ENCODE results near the gene NRXN2.

The NRXN2 gene

GRCh38 chr11:64571410-64572091 is 151.4 kb downstream of the NRXN2 start:
- Histone ChIP-seq H3K27ac (ENCODE audit: low read depth, low read length, poor library complexity, severe bottlenecking) (no peak overlapping the region), H3K9ac (ENCODE audit: low read length) (no peak overlapping the region), H4K20me1 (ENCODE audit: insufficient read depth, low read length) (no peaks in the 10 kb centered on the region), H3K4me2 (ENCODE audit: low read length) (no peak overlapping the region), H3F3A (ENCODE audit: insufficient read depth, low read length) (no peaks in the 10 kb centered on the region), H3K36me3 (ENCODE audit: insufficient read depth, low read length) (no peaks in the 10 kb centered on the region), H3K4me3 (ENCODE audit: low read depth, low read length, poor library complexity, severe bottlenecking) (no peak overlapping the region), H2AFZ (ENCODE audit: low read length) (no peak overlapping the region), H3K9me3 (ENCODE audit: low read length) (no peaks in the 10 kb centered on the region), H3K79me2 (ENCODE audit: insufficient read depth, low read length) (no peaks in the 10 kb centered on the region), H3K4me1 (ENCODE audit: insufficient read depth, low read length, severe bottlenecking) (peaks cover 4% of the 10 kb centered on the region), H3K27me3 (ENCODE audit: insufficient read depth, low read length) (peaks cover 4% of the 10 kb centered on the region; the same call in 1 of the 2 replicates), H3K9me2 (ENCODE audit: low read depth, low read length) (no peaks in the 10 kb centered on the region)
- TF ChIP-seq EZH2 (IDR thresholded peaks at IDR 0.05; ENCODE audit: borderline replicate concordance, low read length) (no peak), CTCF (IDR thresholded peaks at IDR 0.05; ENCODE audit: low read length) (no peak)

- peaks cover 9% of the 10 kb centered on the region for H3K4me1 ChIP-seq (ENCODE audit: insufficient read depth, low read length, severe bottlenecking)
- H3K36me3 ChIP-seq (ENCODE audit: insufficient read depth, low read length): no peaks in the 10 kb centered on the region
- H3F3A ChIP-seq (ENCODE audit: insufficient read depth, low read length): no peaks in the 10 kb centered on the region
- TF ChIP-seq EZH2 (IDR thresholded peaks at IDR 0.05; ENCODE audit: borderline replicate concordance, low read length) (no peak), CTCF (IDR thresholded peaks at IDR 0.05; ENCODE audit: low read length) (no peak)
- H3K9me3 ChIP-seq (ENCODE audit: low read length): no peaks in the 10 kb centered on the region
- no peak overlapping the region for H3K4me3 ChIP-seq (ENCODE audit: low read depth, low read length, poor library complexity, severe bottlenecking)
- H4K20me1 ChIP-seq (ENCODE audit: insufficient read depth, low read length): no peaks in the 10 kb centered on the region
- no peak overlapping the region for H2AFZ ChIP-seq (ENCODE audit: low read length)
- H3K27ac ChIP-seq (ENCODE audit: low read depth, low read length, poor library complexity, severe bottlenecking): no peak overlapping the region
- no peak overlapping the region for H3K4me2 ChIP-seq (ENCODE audit: low read length)
- no peak overlapping the region for H3K9ac ChIP-seq (ENCODE audit: low read length)
- no peaks in the 10 kb centered on the region for H3K9me2 ChIP-seq (ENCODE audit: low read depth, low read length)
- no peaks in the 10 kb centered on the region for H3K79me2 ChIP-seq (ENCODE audit: insufficient read depth, low read length)
- peaks cover 4% of the 10 kb centered on the region; the same call in 1 of the 2 replicates for H3K27me3 ChIP-seq (ENCODE audit: insufficient read depth, low read length)
Observed at GRCh38 chr11:64571050-64571409, 152.0 kb downstream of the NRXN2 start.

GRCh38 chr11:64570341-64570740 is 152.7 kb downstream of the NRXN2 start:
- no peak overlapping the region for H3K4me2 ChIP-seq (ENCODE audit: low read length)
- no peaks in the 10 kb centered on the region for H3K9me2 ChIP-seq (ENCODE audit: low read depth, low read length)

More at GRCh38 chr11:64570341-64570740, 152.7 kb downstream of the NRXN2 start:
- H3K27me3 ChIP-seq (ENCODE audit: insufficient read depth, low read length): peaks cover 4% of the 10 kb centered on the region; the same call in 1 of the 2 replicates
- TF ChIP-seq EZH2 (IDR thresholded peaks at IDR 0.05; ENCODE audit: borderline replicate concordance, low read length) (no peak), CTCF (IDR thresholded peaks at IDR 0.05; ENCODE audit: low read length) (no peak)
- H3K4me1 ChIP-seq (ENCODE audit: insufficient read depth, low read length, severe bottlenecking): peaks cover 10% of the 10 kb centered on the region
- H3K4me3 ChIP-seq (ENCODE audit: low read depth, low read length, poor library complexity, severe bottlenecking): no peak overlapping the region
- no peaks in the 10 kb centered on the region for H4K20me1 ChIP-seq (ENCODE audit: insufficient read depth, low read length)
- H3K9me3 ChIP-seq (ENCODE audit: low read length): no peaks in the 10 kb centered on the region
- no peaks in the 10 kb centered on the region for H3K36me3 ChIP-seq (ENCODE audit: insufficient read depth, low read length)
- no peak overlapping the region for H3K9ac ChIP-seq (ENCODE audit: low read length)
- H3F3A ChIP-seq (ENCODE audit: insufficient read depth, low read length): no peaks in the 10 kb centered on the region
- no peak overlapping the region for H3K27ac ChIP-seq (ENCODE audit: low read depth, low read length, poor library complexity, severe bottlenecking)
- H2AFZ ChIP-seq (ENCODE audit: low read length): no peak overlapping the region
- H3K79me2 ChIP-seq (ENCODE audit: insufficient read depth, low read length): no peaks in the 10 kb centered on the region
